ENCODE data around the gene CBFA2T2.

The CBFA2T2 gene

DNA sequence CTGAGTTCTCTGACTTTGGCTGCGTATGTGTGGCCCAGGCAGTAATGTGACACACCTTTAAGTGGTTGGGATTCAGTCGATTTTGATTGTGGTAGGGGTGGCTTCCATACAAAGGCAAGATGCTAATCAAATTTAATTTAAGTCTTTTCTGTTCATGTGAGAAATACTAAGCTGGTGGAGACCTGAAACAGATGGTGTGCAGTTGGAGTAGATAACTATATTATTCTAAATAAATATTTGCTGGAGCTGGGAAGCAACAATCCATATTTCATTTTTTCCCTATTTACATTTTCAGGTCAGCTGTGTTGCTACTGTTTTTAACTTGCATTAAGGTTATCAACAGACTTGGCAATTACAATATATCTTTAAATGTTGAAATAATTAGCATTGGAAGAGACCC lies 104.8 kb downstream of the CBFA2T2 start:
- H3K27ac ChIP-seq: no peak overlapping the region; the same call in 1 of the 2 replicates
- TF ChIP-seq, protein P1, sequence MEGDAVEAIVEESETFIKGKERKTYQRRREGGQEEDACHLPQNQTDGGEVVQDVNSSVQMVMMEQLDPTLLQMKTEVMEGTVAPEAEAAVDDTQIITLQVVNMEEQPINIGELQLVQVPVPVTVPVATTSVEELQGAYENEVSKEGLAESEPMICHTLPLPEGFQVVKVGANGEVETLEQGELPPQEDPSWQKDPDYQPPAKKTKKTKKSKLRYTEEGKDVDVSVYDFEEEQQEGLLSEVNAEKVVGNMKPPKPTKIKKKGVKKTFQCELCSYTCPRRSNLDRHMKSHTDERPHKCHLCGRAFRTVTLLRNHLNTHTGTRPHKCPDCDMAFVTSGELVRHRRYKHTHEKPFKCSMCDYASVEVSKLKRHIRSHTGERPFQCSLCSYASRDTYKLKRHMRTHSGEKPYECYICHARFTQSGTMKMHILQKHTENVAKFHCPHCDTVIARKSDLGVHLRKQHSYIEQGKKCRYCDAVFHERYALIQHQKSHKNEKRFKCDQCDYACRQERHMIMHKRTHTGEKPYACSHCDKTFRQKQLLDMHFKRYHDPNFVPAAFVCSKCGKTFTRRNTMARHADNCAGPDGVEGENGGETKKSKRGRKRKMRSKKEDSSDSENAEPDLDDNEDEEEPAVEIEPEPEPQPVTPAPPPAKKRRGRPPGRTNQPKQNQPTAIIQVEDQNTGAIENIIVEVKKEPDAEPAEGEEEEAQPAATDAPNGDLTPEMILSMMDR (conservative IDR thresholded peaks at IDR 0.05): no peak

DNA sequence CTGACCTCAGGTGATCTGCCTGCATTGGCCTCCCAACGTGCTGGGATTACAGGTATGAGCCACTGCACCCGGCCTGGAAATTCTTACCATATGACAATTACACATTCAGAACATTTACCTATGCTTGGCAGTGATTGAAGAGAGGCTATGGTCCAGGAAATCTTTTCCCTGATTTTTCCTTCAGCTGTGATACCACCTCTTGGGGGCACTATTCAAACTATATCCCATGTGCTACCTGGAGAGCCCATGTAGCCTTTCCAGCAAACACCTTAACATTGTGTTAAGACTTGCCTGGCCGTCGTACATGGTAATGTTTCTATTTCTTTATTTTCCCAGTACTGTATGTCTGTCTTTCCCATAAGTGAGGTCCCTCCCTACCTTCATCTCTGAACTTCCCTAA lies 110.5 kb downstream of the CBFA2T2 start:
- H3K27ac ChIP-seq: no peak overlapping the region
- TF ChIP-seq, protein P1 (conservative IDR thresholded peaks at IDR 0.05): no peak

DNA sequence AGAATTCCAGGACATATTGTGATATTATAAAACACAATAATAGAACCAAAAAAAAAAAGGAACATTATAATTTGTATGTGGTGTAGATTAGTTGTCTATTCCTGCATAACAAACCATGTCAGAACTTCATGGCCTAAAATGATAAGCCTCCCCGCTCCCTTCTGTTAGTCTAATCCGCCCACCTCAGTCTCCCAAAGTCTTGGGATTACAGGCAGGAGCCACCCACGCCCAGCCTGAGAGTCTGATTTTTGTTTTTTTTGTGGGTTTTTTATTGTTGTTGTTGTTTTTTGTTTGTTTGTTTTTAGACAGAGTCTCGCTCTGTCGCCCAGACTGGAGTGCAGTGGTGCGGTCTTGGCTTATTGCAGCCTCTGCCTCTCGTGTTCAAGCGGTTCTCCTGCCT lies 111.1 kb downstream of the CBFA2T2 start:
- H3K27ac ChIP-seq: no peak overlapping the region
- TF ChIP-seq, protein P1 (conservative IDR thresholded peaks at IDR 0.05): no peak

DNA sequence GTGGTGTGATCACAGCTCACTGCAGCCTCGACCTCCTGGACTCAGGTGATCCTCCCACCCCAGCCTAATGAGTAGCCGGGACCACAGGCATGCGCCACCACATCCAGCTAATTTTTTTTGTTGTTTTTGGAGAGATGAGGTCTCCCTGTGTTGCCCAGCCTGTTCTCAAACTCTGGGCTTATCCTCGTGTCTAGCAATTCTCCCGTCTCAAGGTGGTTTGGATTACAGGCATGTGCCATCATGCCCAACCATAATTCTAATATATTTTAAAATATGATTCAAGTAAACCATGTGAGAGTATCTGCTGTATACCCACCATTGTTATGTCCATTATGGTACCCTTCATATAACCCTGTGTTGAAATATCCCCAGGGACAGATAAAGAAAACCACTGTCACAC lies 112.0 kb downstream of the CBFA2T2 start:
- no peak overlapping the region for H3K27ac ChIP-seq
- TF ChIP-seq, protein P1 (conservative IDR thresholded peaks at IDR 0.05): no peak

DNA sequence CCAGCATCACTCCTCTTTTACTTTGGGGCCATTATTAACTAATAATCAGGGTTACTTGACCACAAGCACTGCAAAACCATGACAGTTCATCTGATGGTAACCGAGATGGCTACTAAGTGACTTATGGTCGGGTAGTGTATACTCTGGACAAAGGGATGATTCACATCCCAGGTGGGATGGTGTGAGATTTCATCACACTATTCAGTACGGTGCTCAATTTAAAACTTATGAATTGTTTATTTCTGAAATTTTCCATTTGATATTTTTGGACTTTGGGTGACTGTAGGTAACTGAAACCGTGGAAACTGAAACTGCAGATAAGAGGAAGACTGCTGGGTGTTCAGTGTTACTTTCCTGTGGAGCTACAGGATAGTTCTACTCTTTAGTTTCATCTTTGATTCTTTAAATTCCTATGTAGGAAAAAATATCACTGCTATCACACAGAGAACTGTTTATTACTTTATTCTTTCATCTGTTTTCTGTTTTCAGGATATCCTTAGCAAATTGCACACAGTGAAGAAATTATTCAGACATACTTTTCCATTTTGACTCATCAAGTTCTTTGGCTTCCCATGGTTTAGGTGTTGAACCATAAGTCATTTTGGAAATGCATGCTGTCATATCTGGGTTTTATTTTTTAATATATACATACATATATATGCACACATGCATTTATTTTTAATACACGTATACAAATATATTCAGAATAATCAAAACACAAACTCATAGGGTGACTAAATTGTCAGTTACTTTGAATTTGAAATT lies 113.1 kb downstream of the CBFA2T2 start:
- H3K27ac ChIP-seq: no peak overlapping the region
- TF ChIP-seq, protein P1 (conservative IDR thresholded peaks at IDR 0.05): no peak

DNA sequence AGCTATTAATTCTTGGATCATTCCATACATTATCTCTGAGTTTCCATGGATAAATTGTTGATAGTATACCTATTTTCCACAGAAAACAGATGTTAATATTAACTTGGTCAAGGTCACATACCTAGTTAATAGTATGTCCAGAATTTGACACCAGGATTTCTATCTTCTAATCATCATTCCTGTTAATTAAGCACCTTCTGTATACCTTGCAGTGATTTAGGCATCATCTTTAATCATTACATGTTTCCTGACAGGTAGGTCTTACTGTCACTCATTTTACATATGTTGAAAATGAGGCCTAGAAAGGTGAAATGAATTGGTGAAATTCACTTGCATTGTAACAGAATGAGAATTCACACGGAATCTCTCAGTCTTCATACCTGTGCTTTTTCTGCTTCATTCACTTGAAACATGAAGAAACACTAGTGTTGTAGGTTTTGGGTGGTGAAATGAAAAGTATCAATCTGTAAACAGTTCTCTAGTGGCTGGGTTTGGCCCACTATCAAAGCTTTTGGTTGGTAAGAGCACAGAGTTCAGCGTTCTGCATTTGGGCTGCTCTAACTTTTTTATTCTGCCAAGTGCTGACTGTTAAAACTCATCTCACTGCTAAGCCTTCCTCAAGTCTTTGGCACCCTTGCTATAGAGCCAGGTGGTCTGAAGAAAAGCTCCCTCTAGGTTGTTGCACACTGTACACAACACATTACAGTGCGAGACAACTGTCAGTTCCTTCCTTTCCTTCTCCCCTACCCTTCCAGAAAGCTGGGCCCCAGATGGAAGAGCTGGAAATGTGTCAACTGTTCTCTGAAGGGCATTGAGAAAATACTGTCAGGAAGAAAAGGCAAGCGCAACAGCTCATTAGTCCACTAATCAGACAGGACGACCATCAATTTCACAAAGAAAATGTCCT lies 114.4 kb downstream of the CBFA2T2 start:
- TF ChIP-seq, protein P1 (conservative IDR thresholded peaks at IDR 0.05): no peak
- H3K27ac ChIP-seq: no peak overlapping the region

DNA sequence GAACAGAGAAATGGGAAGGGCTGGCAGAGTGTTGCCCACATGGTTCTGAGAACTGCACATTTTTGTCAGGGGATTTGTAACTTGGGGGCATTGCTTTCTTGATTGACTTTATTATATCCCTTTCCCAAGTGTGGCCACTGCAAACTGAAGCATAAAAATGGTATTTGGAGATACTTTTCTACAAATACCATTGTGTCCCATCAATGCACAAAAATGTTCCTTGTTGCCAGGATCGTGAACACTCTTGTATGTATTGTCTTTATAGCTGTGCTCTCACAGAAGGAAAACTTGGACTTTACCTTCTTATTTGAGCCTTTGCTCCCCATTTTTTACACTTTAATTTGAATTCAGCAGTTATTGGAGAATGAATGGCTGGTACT lies 115.1 kb downstream of the CBFA2T2 start:
- H3K27ac ChIP-seq: no peak overlapping the region
- TF ChIP-seq, protein P1 (conservative IDR thresholded peaks at IDR 0.05): no peak

Data from VCaP (cell line).